KMS-11 (cell line): ENCODE results near the gene MCM7.

Source experiments
- H2AFZ ChIP-seq: fragments of 200-600 bp; sonication (generic); 2 replicates; pipeline ENCODE4 v1.6.1; 2016; ENCODE audit warnings: antibody characterized with exemption, mixed run types, low read depth
- H3K27ac ChIP-seq: fragments of 200-600 bp; sonication (generic); 2 replicates; pipeline ENCODE4 v1.6.1; 2016; ENCODE audit warnings: mild to moderate bottlenecking, mixed run types
- H3K27me3 ChIP-seq: fragments of 200-600 bp; sonication (generic); 2 replicates; pipeline ENCODE4 v1.6.1; 2017; ENCODE audit warnings: mild to moderate bottlenecking, low read depth, mixed run types, moderate library complexity; ENCODE audit not compliant: insufficient read depth
- H3K36me3 ChIP-seq: fragments of 200-600 bp; sonication (generic); 2 replicates; pipeline ENCODE4 v1.6.1; 2017; ENCODE audit warnings: mild to moderate bottlenecking, mixed run types; ENCODE audit not compliant: insufficient read depth
- H3K4me1 ChIP-seq: fragments of 200-600 bp; sonication (generic); 2 replicates; pipeline ENCODE4 v1.6.1; 2016; ENCODE audit warnings: mild to moderate bottlenecking, low read depth, mixed run types; ENCODE audit not compliant: poor library complexity, severe bottlenecking
- H3K4me2 ChIP-seq: fragments of 200-600 bp; sonication (generic); 2 replicates; pipeline ENCODE4 v1.7.0; 2016; ENCODE audit warnings: mild to moderate bottlenecking, mixed run types
- H3K4me3 ChIP-seq: fragments of 200-600 bp; sonication (generic); IDR thresholded peaks from 2 replicates; pipeline ENCODE4 v1.6.1; 2017; ENCODE audit warnings: low read depth, low read length, mixed read lengths; ENCODE audit not compliant: insufficient read depth
- H3K79me2 ChIP-seq: fragments of 200-600 bp; sonication (generic); 2 replicates; pipeline ENCODE4 v1.6.1; 2016; ENCODE audit warnings: low read depth, mixed run types; ENCODE audit not compliant: insufficient read depth
- H3K9ac ChIP-seq: fragments of 200-600 bp; sonication (generic); 2 replicates; pipeline ENCODE4 v1.6.1; 2016; ENCODE audit warnings: mild to moderate bottlenecking, mixed run types
- H4K20me1 ChIP-seq: fragments of 200-600 bp; sonication (generic); 2 replicates; pipeline ENCODE4 v1.6.1; 2016; ENCODE audit warnings: mild to moderate bottlenecking, mixed run types; ENCODE audit not compliant: insufficient read depth
- CTCF ChIP-seq: fragments of 200-600 bp; sonication (generic); conservative IDR thresholded peaks from 2 replicates; pipeline ENCODE4 v1.6.1; 2017; ENCODE audit warnings: low read depth, mild to moderate bottlenecking, antibody characterized with exemption, low read length, moderate library complexity, mixed read lengths

Gene MCM7

GRCh38 chr7:100142461-100142860, 41.3 kb upstream of the MCM7 start:
- no peak overlapping the region for H3K27ac ChIP-seq
- no peak for TF ChIP-seq CTCF
- H3K4me2 ChIP-seq: no peak overlapping the region
- no peak overlapping the region for H3K4me3 ChIP-seq
- no peaks in the 10 kb centered on the region for H3K4me1 ChIP-seq
- H3K79me2 ChIP-seq: no peaks in the 10 kb centered on the region
- H3K36me3 ChIP-seq: no peaks in the 10 kb centered on the region
- no peaks in the 10 kb centered on the region for H3K27me3 ChIP-seq
- H2AFZ ChIP-seq: no peak overlapping the region
- no peak overlapping the region for H3K9ac ChIP-seq
- H4K20me1 ChIP-seq: no peaks in the 10 kb centered on the region

GRCh38 chr7:100141555-100141949, 40.4 kb upstream of the MCM7 start:
- H4K20me1 ChIP-seq: no peaks in the 10 kb centered on the region
- no peak for TF ChIP-seq CTCF
- no peaks in the 10 kb centered on the region for H3K27me3 ChIP-seq
- H3K9ac ChIP-seq: no peak overlapping the region
- no peaks in the 10 kb centered on the region for H3K4me1 ChIP-seq
- H3K27ac ChIP-seq: no peak overlapping the region
- H2AFZ ChIP-seq: peak overlapping the region; percentile 14; the same call in 1 of the 2 replicates
- no peaks in the 10 kb centered on the region for H3K79me2 ChIP-seq
- H3K4me2 ChIP-seq: no peak overlapping the region
- no peaks in the 10 kb centered on the region for H3K36me3 ChIP-seq
- H3K4me3 ChIP-seq: no peak overlapping the region

- TF ChIP-seq CTCF: no peak
- Histone ChIP-seq H3K79me2 (no peaks in the 10 kb centered on the region), H3K4me1 (no peaks in the 10 kb centered on the region), H3K27me3 (no peaks in the 10 kb centered on the region; the same call in 1 of the 2 replicates), H3K4me2 (no peak overlapping the region), H3K27ac (no peak overlapping the region), H3K36me3 (no peaks in the 10 kb centered on the region), H2AFZ (no peak overlapping the region), H4K20me1 (no peaks in the 10 kb centered on the region), H3K4me3 (no peak overlapping the region), H3K9ac (no peak overlapping the region)
Measured at GRCh38 chr7:100137851-100138760, 36.9 kb upstream of the MCM7 start.

- Histone ChIP-seq H3K9ac (no peak overlapping the region), H2AFZ (no peak overlapping the region)
Measured at GRCh38 chr7:100132697-100133151, 31.5 kb upstream of the MCM7 start.

More at GRCh38 chr7:100132697-100133151, 31.5 kb upstream of the MCM7 start:
- peak; percentile 91 for TF ChIP-seq CTCF
- H3K4me3 ChIP-seq: no peak overlapping the region
- H4K20me1 ChIP-seq: no peaks in the 10 kb centered on the region
- no peak overlapping the region; the same call in 1 of the 2 replicates for H3K4me2 ChIP-seq
- no peaks in the 10 kb centered on the region for H3K36me3 ChIP-seq
- H3K79me2 ChIP-seq: no peaks in the 10 kb centered on the region
- H3K27me3 ChIP-seq: peaks cover 4% of the 10 kb centered on the region; the same call in 1 of the 2 replicates
- H3K27ac ChIP-seq: no peak overlapping the region
- peaks cover 42% of the 10 kb centered on the region for H3K4me1 ChIP-seq
